ENCODE data around the gene FBXO45. TPM values are rescaled to one million over a fixed set of nuclear protein-coding genes. Genes with fewer than 3 reads are reported as not detected.
"Not testable (repeated sequence)": the region's sequence is repeated elsewhere in the genome, so short reads cannot be mapped to it uniquely, and the experiment has no call there.

Gene FBXO45
- total RNA-seq, 1 donor, result 14.0 TPM

- no peak overlapping the region for H3K4me3 ChIP-seq (ENCODE audit: low read depth, low read length)
- no peak for DNase-seq (ENCODE audit: low read depth)
- no peak for TF ChIP-seq CTCF (IDR thresholded peaks at IDR 0.05; ENCODE audit: insufficient read depth, low read length)
Measured at GRCh38 chr3:196546537-196546936, 21.9 kb upstream of the FBXO45 start.

- DNase-seq (ENCODE audit: low read depth), result no peak
- TF ChIP-seq CTCF (IDR thresholded peaks at IDR 0.05; ENCODE audit: insufficient read depth, low read length), result no peak
- no peak overlapping the region for H3K4me3 ChIP-seq (ENCODE audit: low read depth, low read length)
Measured at GRCh38 chr3:196547067-196547466, 21.4 kb upstream of the FBXO45 start.

GRCh38 chr3:196549312-196549711 lies 19.1 kb upstream of the FBXO45 start:
- not testable (repeated sequence) for H3K4me3 ChIP-seq (ENCODE audit: low read depth, low read length); DNase-seq (ENCODE audit: low read depth)

DNA sequence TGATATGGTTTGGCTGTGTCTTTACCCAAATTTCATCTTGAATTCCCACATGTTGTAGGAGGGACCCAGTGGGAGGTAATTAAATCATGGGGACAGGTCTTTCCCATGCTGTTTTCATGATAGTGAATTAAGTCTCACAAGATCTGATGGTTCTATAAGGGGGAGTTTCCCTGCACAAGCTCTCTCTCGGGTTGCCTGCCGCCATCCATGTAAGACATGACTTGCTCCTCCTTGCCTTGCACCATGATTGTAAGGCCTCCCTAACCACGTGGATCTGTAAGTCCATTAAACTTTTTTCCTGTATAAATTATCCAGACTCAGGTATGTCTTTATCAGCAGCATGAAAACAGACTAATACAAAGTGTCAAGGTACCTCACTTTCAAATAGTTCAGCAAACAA lies 18.3 kb upstream of the FBXO45 start:
- not testable (repeated sequence) for H3K4me3 ChIP-seq (ENCODE audit: low read depth, low read length); DNase-seq (ENCODE audit: low read depth)

GRCh38 chr3:196552253-196552652 lies 16.2 kb upstream of the FBXO45 start:
- H3K4me3 ChIP-seq (ENCODE audit: low read depth, low read length), result no peak overlapping the region
- TF ChIP-seq CTCF (IDR thresholded peaks at IDR 0.05; ENCODE audit: insufficient read depth, low read length), result no peak
- DNase-seq (ENCODE audit: low read depth), result no peak

DNA sequence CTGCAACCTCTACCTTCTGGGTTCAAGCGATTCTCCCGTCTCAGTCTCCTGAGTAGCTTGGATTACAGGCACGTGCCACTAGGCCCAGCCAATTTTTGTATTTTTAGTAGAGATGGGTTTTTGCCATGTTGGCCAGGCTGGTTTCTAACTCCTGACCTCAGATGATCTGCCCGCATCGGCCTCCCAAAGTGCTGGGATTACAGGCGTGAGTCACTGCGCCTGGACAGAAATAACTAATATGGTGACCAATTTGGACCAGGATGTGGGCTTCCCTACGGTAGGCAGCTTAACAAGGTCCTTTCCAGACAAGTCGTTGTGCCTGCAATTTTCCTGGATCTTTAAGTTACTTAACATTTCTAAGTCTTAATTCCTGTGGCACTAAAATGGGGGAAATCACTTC lies 14.9 kb upstream of the FBXO45 start:
- no peak for TF ChIP-seq CTCF (IDR thresholded peaks at IDR 0.05; ENCODE audit: insufficient read depth, low read length)
- H3K4me3 ChIP-seq (ENCODE audit: low read depth, low read length), result no peak overlapping the region

GRCh38 chr3:196554205-196554604 lies 14.3 kb upstream of the FBXO45 start:
- TF ChIP-seq CTCF (IDR thresholded peaks at IDR 0.05; ENCODE audit: insufficient read depth, low read length), result no peak
- DNase-seq (ENCODE audit: low read depth), result no peak
- no peak overlapping the region for H3K4me3 ChIP-seq (ENCODE audit: low read depth, low read length)

More for the DNA sequence above, 14.9 kb upstream of the FBXO45 start:
- no peak for DNase-seq (ENCODE audit: low read depth)

DNA sequence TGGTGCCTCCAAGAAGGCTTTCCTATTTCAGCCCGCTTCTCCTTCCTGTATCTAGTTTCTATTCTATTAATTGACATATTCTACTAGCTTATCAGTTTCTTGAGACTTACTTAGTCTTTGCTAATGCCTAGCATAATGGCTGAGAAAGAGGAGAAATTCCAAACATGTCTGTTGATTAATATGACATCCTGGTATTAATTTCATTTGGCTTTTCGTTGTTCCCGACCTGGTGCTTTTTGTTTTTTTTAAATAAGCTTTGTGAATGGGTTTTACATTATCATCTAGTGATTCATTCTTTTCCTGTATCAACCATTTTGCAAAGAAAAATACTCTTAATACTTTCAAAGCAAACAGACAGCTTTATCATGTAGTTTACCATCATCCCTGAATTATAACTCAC lies 13.2 kb upstream of the FBXO45 start:
- TF ChIP-seq CTCF (IDR thresholded peaks at IDR 0.05; ENCODE audit: insufficient read depth, low read length), result no peak
- DNase-seq (ENCODE audit: low read depth), result no peak
- H3K4me3 ChIP-seq (ENCODE audit: low read depth, low read length), result no peak overlapping the region
